Mesenchymal stem cell (in vitro differentiated cells and primary cell): Measurements from ENCODE around the gene CEP170.
A peak's percentile ranks its signal among the peaks of the same experiment; 100 is the strongest.
"Not testable (repeated sequence)": the region's sequence is repeated elsewhere in the genome, so short reads cannot be mapped to it uniquely, and the experiment has no call there.

ENCODE experiments used
- DNase-seq: peaks from one replicate; pipeline ENCODE4 v3.0.0-alpha.2; 2013
- H2AFZ ChIP-seq: one replicate; pipeline ENCODE4 v1.6.1; 2013; ENCODE audit warnings: low read depth, mild to moderate bottlenecking, control low read depth, inconsistent platforms, low read length, moderate library complexity
- H2AK5ac ChIP-seq: 2 replicates; pipeline ENCODE4 v1.6.1; 2013; ENCODE audit warnings: low read length, moderate library complexity, mild to moderate bottlenecking, inconsistent platforms; ENCODE audit not compliant: severe bottlenecking
- H2BK120ac ChIP-seq: one replicate; pipeline ENCODE4 v1.6.1; 2013; ENCODE audit warnings: low read depth, mild to moderate bottlenecking, inconsistent platforms, low read length, moderate library complexity
- H2BK12ac ChIP-seq, 2 experiments: one replicate each; pipeline ENCODE4 v1.6.1; 2013; ENCODE audit warnings: inconsistent platforms in 2 of 2, low read length in 2 of 2, mild to moderate bottlenecking in 2 of 2, moderate library complexity in 2 of 2, control low read depth in 1 of 2
- H2BK15ac ChIP-seq: one replicate; pipeline ENCODE4 v1.6.1; 2013; ENCODE audit warnings: mild to moderate bottlenecking, low read depth, inconsistent platforms; ENCODE audit not compliant: poor library complexity, severe bottlenecking
- H2BK5ac ChIP-seq: 2 replicates; pipeline ENCODE4 v1.6.1; 2013; ENCODE audit warnings: low read depth, mild to moderate bottlenecking, low read length, control low read depth, inconsistent platforms; ENCODE audit not compliant: poor library complexity, severe bottlenecking
- H3K14ac ChIP-seq, 2 experiments: one replicate each; pipeline ENCODE4 v1.6.1; 2013; ENCODE audit warnings: inconsistent platforms in 2 of 2, low read length in 2 of 2, control low read depth in 1 of 2, mild to moderate bottlenecking in 1 of 2, moderate library complexity in 1 of 2
- H3K18ac ChIP-seq, 2 experiments: one replicate each; pipeline ENCODE4 v1.6.1; 2013; ENCODE audit warnings: inconsistent platforms in 2 of 2, low read length in 2 of 2, control low read depth in 1 of 2, low read depth in 1 of 2, mild to moderate bottlenecking in 1 of 2
- H3K23ac ChIP-seq, 2 experiments: one replicate each; pipeline ENCODE4 v1.6.1; 2013; ENCODE audit warnings: inconsistent platforms in 2 of 2, low read length in 2 of 2, mild to moderate bottlenecking in 2 of 2, moderate library complexity in 2 of 2, control low read depth in 1 of 2
- H3K27ac ChIP-seq: 2 replicates; pipeline ENCODE4 v1.5.1; 2013; ENCODE audit warnings: mild to moderate bottlenecking, moderate library complexity, low read length, control low read depth, inconsistent platforms; ENCODE audit not compliant: poor library complexity, severe bottlenecking
- H3K27me3 ChIP-seq, 2 experiments: 2 replicates each; pipeline versions ENCODE4 v1.6.1 to v1.7.0; 2013; ENCODE audit warnings: low read length in 2 of 2, mild to moderate bottlenecking in 2 of 2, moderate library complexity in 2 of 2, control low read depth in 1 of 2, inconsistent platforms in 1 of 2; ENCODE audit not compliant: control insufficient read depth in 1 of 2, insufficient read depth in 1 of 2
- H3K36me3 ChIP-seq, 2 experiments: 2 replicates each; pipeline versions ENCODE4 v1.6.1 to v1.7.0; 2013; ENCODE audit warnings: low read length in 2 of 2, control low read depth in 1 of 2, inconsistent platforms in 1 of 2, low read depth in 1 of 2, mild to moderate bottlenecking in 1 of 2; ENCODE audit not compliant: insufficient read depth in 2 of 2, control insufficient read depth in 1 of 2
- H3K4ac ChIP-seq, 2 experiments: one replicate each; pipeline ENCODE4 v1.6.1; 2013; ENCODE audit warnings: inconsistent platforms in 2 of 2, low read length in 2 of 2, mild to moderate bottlenecking in 2 of 2, moderate library complexity in 2 of 2, control low read depth in 1 of 2, low read depth in 1 of 2
- H3K4me1 ChIP-seq: 2 replicates; pipeline ENCODE4 v1.6.1; 2013; ENCODE audit warnings: low read depth, low read length, control low read depth; ENCODE audit not compliant: control insufficient read depth, insufficient read depth
- H3K4me2 ChIP-seq: 2 replicates; pipeline ENCODE4 v1.6.1; 2013; ENCODE audit warnings: low read length, mild to moderate bottlenecking, inconsistent platforms; ENCODE audit not compliant: poor library complexity, severe bottlenecking
- H3K4me3 ChIP-seq, 2 experiments: 2 replicates each; pipeline versions ENCODE4 v1.5.1 to v1.7.0; 2013; ENCODE audit warnings: low read length in 2 of 2, mild to moderate bottlenecking in 2 of 2, control low read depth in 1 of 2, low read depth in 1 of 2; ENCODE audit not compliant: insufficient read depth in 1 of 2
- H3K79me1 ChIP-seq: replicated peaks from 2 replicates; pipeline ENCODE4 v1.6.1; 2013; ENCODE audit warnings: mild to moderate bottlenecking, control low read depth, low read length, inconsistent platforms; ENCODE audit not compliant: poor library complexity, severe bottlenecking
- H3K9ac ChIP-seq: 2 replicates; pipeline ENCODE4 v1.7.0; 2013; ENCODE audit warnings: mild to moderate bottlenecking, low read length, moderate library complexity
- H3K9me3 ChIP-seq: 2 replicates; pipeline ENCODE4 v1.7.0; 2013; ENCODE audit warnings: mild to moderate bottlenecking, low read length; ENCODE audit not compliant: control insufficient read depth
- H4K8ac ChIP-seq: one replicate; pipeline ENCODE4 v1.6.1; 2013; ENCODE audit warnings: inconsistent platforms, mild to moderate bottlenecking, low read length, moderate library complexity
- H4K91ac ChIP-seq: one replicate; pipeline ENCODE4 v1.6.1; 2013; ENCODE audit warnings: mild to moderate bottlenecking, low read length, inconsistent platforms
- WGBS: methylation state at CpG from one replicate; pipeline ENCODE4 v1.1.7; 2013; ENCODE audit warnings: mixed read lengths; 5-methylcytosine and 5-hydroxymethylcytosine counted together

Gene CEP170

DNA sequence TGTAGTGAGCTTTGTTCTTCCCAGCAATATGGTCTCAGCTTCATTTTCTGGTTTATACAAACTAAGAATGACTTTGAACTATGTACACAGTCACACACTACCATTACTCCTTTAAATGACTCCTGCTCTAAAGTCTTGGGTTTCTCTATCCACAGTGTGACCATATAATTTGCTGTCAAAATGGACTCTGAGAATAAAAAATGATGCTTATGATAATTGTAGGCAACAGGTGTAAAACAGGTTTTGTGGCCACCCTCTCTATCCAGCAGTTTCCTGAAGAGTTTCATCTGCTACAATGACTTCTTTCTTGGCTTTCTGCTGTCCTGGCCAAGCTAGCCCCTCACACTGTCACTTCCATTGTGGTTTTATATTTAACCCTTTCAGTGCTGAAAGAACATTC lies 71.4 kb downstream of the CEP170 start:
- H2BK120ac ChIP-seq, H3K9me3 ChIP-seq, H2AK5ac ChIP-seq, H4K8ac ChIP-seq, H3K4me2 ChIP-seq, H3K23ac ChIP-seq, H3K27ac ChIP-seq, DNase-seq, H3K4ac ChIP-seq, H2BK15ac ChIP-seq, H3K27me3 ChIP-seq, H3K79me1 ChIP-seq, H3K14ac ChIP-seq, H4K91ac ChIP-seq, H3K4me1 ChIP-seq, H3K9ac ChIP-seq, H2AFZ ChIP-seq, H2BK5ac ChIP-seq, H3K18ac ChIP-seq, H2BK12ac ChIP-seq, H3K4me3 ChIP-seq: not testable (repeated sequence)
- peaks cover 0 to 59% of the 10 kb centered on the region in 2 experiments for H3K36me3 ChIP-seq

GRCh38 chr1:243183176-243183575 lies 71.9 kb downstream of the CEP170 start:
- H3K4me3 ChIP-seq, H4K8ac ChIP-seq, H2AK5ac ChIP-seq, H2BK120ac ChIP-seq, H3K14ac ChIP-seq, H3K27me3 ChIP-seq, H3K9ac ChIP-seq, DNase-seq, H4K91ac ChIP-seq, H3K27ac ChIP-seq, H3K79me1 ChIP-seq, H3K18ac ChIP-seq, H3K23ac ChIP-seq, H2AFZ ChIP-seq, H3K4me2 ChIP-seq, H2BK5ac ChIP-seq, H2BK15ac ChIP-seq, H3K9me3 ChIP-seq, H3K4ac ChIP-seq, H2BK12ac ChIP-seq, H3K4me1 ChIP-seq: not testable (repeated sequence)
- peaks cover 0 to 59% of the 10 kb centered on the region in 2 experiments for H3K36me3 ChIP-seq
- WGBS = 100% methylated on average over 1 of the region's 3 CpGs

GRCh38 chr1:243179720-243180119 lies 75.4 kb downstream of the CEP170 start:
- Histone ChIP-seq H3K9me3 (no peaks in the 10 kb centered on the region), H4K8ac (no peak overlapping the region), H3K4ac (no peak overlapping the region), H2BK15ac (no peak overlapping the region), H3K14ac (no peak overlapping the region), H3K27ac (no peak overlapping the region), H3K9ac (no peak overlapping the region), H2BK120ac (no peak overlapping the region), H3K36me3 (peaks cover 0 to 41% of the 10 kb centered on the region in 2 experiments), H3K23ac (no peak overlapping the region), H3K79me1 (no peaks in the 10 kb centered on the region), H3K4me2 (no peak overlapping the region), H2BK12ac (no peak overlapping the region), H2BK5ac (no peak overlapping the region), H2AK5ac (no peak overlapping the region), H3K4me1 (no peaks in the 10 kb centered on the region), H3K27me3 (no peaks in the 10 kb centered on the region), H2AFZ (no peak overlapping the region), H3K18ac (no peak overlapping the region), H4K91ac (no peak overlapping the region), H3K4me3 (no peak overlapping the region)
- DNase-seq = peak; percentile 63
- 79% methylated on average over 2 of the region's 7 CpGs for WGBS

GRCh38 chr1:243177792-243178191 lies 77.3 kb downstream of the CEP170 start:
- H4K91ac ChIP-seq, H3K14ac ChIP-seq, H2BK15ac ChIP-seq, H3K4me3 ChIP-seq, H2AK5ac ChIP-seq, H3K27me3 ChIP-seq, H2BK12ac ChIP-seq, H3K27ac ChIP-seq, H2BK5ac ChIP-seq, DNase-seq, H3K9me3 ChIP-seq, H3K23ac ChIP-seq, H3K79me1 ChIP-seq, H2BK120ac ChIP-seq, H3K4me1 ChIP-seq, H2AFZ ChIP-seq, H4K8ac ChIP-seq, H3K9ac ChIP-seq, H3K4ac ChIP-seq, H3K18ac ChIP-seq, H3K4me2 ChIP-seq: not testable (repeated sequence)
- WGBS = 93% methylated on average over 3 of the region's 6 CpGs
- peaks cover 0 to 41% of the 10 kb centered on the region in 2 experiments for H3K36me3 ChIP-seq
